ENCODE measurements around the gene OR14A2. TPM values are rescaled to one million over a fixed set of nuclear protein-coding genes. Genes with fewer than 3 reads are reported as not detected.
A peak's percentile ranks its signal among the peaks of the same experiment; 100 is the strongest.
"Not testable (repeated sequence)": the region's sequence is repeated elsewhere in the genome, so short reads cannot be mapped to it uniquely, and the experiment has no call there.

OR14A2 gene
- not detected for polyA plus RNA-seq (ENCODE audit: insufficient read length in 10 of 10)
- long read RNA-seq, donor 1 = 0 reads
- long read RNA-seq, donor 2 = 0 reads
- long read RNA-seq, donor 3 = 0 reads
- long read RNA-seq, donor 4 = 0 reads
- long read RNA-seq, donor 5 = 0 reads
- long read RNA-seq, donor 6 = 0 reads
- long read RNA-seq, donor 7 = 0 reads
- long read RNA-seq, donor 8 = 0 reads
- long read RNA-seq, donor 9 = 0 reads

- DNase-seq = no peak
Measured at GRCh38 chr1:247748041-247748440, at the start of gene OR14A2. TSS of gene OR14A2 (minus strand) at chr1:247748141.

GRCh38 chr1:247797518-247797917, 49.6 kb upstream of the OR14A2 start:
- no peak for DNase-seq

- DNase-seq = no peak
Measured at GRCh38 chr1:247769603-247770002, 21.7 kb upstream of the OR14A2 start.

GRCh38 chr1:247760456-247760855, 12.5 kb upstream of the OR14A2 start, which contains the start of gene OR1C1:
TSS of gene OR1C1 (minus strand) at chr1:247760556. CDS start at chr1:247758406, 2,150 bp downstream.
- DNase-seq = no peak

GRCh38 chr1:247754311-247754710, 6.4 kb upstream of the OR14A2 start:
- not testable (repeated sequence) for DNase-seq

- no peak for DNase-seq
Measured at GRCh38 chr1:247749870-247750269, 1.9 kb upstream of the OR14A2 start.

- no peak for DNase-seq
Measured at GRCh38 chr1:247747616-247748015, 325 bp downstream of the OR14A2 start.

- DNase-seq = no peak
Measured at GRCh38 chr1:247746391-247746935, 1.5 kb downstream of the OR14A2 start.

GRCh38 chr1:247742215-247742760, 5.7 kb downstream of the OR14A2 start:
- DNase-seq = not testable (repeated sequence)

- DNase-seq = no peak
Measured at GRCh38 chr1:247741756-247742155, 6.2 kb downstream of the OR14A2 start.

GRCh38 chr1:247740721-247741120, 7.2 kb downstream of the OR14A2 start:
- DNase-seq = no peak

GRCh38 chr1:247738315-247738714, 9.6 kb downstream of the OR14A2 start, which contains the start of gene OR14K1:
TSS of gene OR14K1 (plus strand) at chr1:247738615. CDS start at chr1:247738615, 0 bp downstream.
- no peak for DNase-seq

- no peak for DNase-seq
Measured at GRCh38 chr1:247721222-247721621, 26.7 kb downstream of the OR14A2 start.

GRCh38 chr1:247716546-247716945, 31.4 kb downstream of the OR14A2 start, which contains the start of gene OR6F1:
TSS of gene OR6F1 (minus strand) at chr1:247716646. CDS start at chr1:247712755, 3,891 bp downstream.
- DNase-seq = no peak

- no peak for DNase-seq
Measured at GRCh38 chr1:247713753-247714152, 34.2 kb downstream of the OR14A2 start.

GRCh38 chr1:247710681-247711080, 37.3 kb downstream of the OR14A2 start:
- DNase-seq = not testable (repeated sequence)

GRCh38 chr1:247701338-247701737, 46.6 kb downstream of the OR14A2 start:
- no peak for DNase-seq

- peak; percentile 10 to 27 (median 14) for DNase-seq
Measured at GRCh38 chr1:247681288-247681897, 66.5 kb downstream of the OR14A2 start.

- no peak for DNase-seq
Measured at GRCh38 chr1:247680171-247680570, 67.8 kb downstream of the OR14A2 start.

GRCh38 chr1:247679639-247680038, 68.3 kb downstream of the OR14A2 start, which contains the start of gene OR13G1:
TSS of gene OR13G1 (minus strand) at chr1:247679739. CDS start at chr1:247673041, 6,698 bp downstream.
- DNase-seq = no peak

Measured in muscle of back (tissue), 13 donors.